Mammary epithelial cell (primary cell): Measurements from ENCODE around the gene TMTC4.

Experiments
- EZH2 ChIP-seq: IDR thresholded peaks from 2 replicates; pipeline ENCODE4 v1.6.1; 2012; ENCODE audit warnings: low read length, inconsistent platforms, borderline replicate concordance
- TF ChIP-seq, protein P1 (sequence below), 2 donors: IDR thresholded peaks in 1 of 2; conservative IDR thresholded peaks in 1 of 2; 2 replicates each; pipeline ENCODE4 v1.5.1; 2011 to 2012; ENCODE audit warnings: inconsistent platforms in 2 of 2, low read length in 2 of 2, mild to moderate bottlenecking in 2 of 2, control low read depth in 1 of 2, low read depth in 1 of 2; ENCODE audit not compliant: insufficient read depth in 1 of 2; ENCODE audit errors: extremely low read depth in 1 of 2

DNA sequence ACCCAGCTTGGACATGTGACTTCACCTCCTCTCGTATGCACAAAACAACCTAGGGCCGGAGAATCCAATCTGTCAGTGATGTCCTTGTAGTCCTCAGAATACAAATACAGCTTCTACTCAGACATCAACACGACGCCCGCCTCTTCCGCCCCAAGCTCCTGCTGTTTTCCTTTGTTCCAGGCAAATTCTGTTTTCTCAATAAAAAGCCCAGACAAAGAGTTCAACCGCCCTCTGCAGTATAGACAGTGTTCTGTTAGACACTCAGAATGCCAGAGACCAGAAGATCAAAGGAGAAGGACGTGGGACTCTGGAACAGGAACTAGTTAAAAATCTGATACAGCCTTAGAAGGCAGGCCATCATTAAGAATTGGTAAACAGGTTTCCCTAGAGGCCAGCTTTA, 44.0 kb downstream of the TMTC4 start:
- TF ChIP-seq, protein P1, sequence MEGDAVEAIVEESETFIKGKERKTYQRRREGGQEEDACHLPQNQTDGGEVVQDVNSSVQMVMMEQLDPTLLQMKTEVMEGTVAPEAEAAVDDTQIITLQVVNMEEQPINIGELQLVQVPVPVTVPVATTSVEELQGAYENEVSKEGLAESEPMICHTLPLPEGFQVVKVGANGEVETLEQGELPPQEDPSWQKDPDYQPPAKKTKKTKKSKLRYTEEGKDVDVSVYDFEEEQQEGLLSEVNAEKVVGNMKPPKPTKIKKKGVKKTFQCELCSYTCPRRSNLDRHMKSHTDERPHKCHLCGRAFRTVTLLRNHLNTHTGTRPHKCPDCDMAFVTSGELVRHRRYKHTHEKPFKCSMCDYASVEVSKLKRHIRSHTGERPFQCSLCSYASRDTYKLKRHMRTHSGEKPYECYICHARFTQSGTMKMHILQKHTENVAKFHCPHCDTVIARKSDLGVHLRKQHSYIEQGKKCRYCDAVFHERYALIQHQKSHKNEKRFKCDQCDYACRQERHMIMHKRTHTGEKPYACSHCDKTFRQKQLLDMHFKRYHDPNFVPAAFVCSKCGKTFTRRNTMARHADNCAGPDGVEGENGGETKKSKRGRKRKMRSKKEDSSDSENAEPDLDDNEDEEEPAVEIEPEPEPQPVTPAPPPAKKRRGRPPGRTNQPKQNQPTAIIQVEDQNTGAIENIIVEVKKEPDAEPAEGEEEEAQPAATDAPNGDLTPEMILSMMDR (conservative IDR thresholded peaks at IDR 0.05 in 1 of 2, IDR thresholded peaks at IDR 0.05 in 1 of 2; ENCODE audit: extremely low read depth in 1 of 2, insufficient read depth in 1 of 2, low read depth in 1 of 2, low read length in 2 of 2), result no peak
- no peak for TF ChIP-seq EZH2
